Upper lobe of left lung (tissue), 6 donors: ENCODE data around the gene CAMSAP3. TPM values are rescaled to one million over a fixed set of nuclear protein-coding genes. Genes with fewer than 3 reads are reported as not detected.
"Not testable (repeated sequence)": the region's sequence is repeated elsewhere in the genome, so short reads cannot be mapped to it uniquely, and the experiment has no call there.

ENCODE experiments used
- ATAC-seq, 2 donors: fragments of 200-7000 bp; cut with Tn5 transposase; one replicate each; pipeline ENCODE4 v1.9.1; 2022; ENCODE audit warnings: mild to moderate bottlenecking in 2 of 2, moderate library complexity in 2 of 2; ENCODE audit not compliant: low FRiP score in 2 of 2
- DNase-seq, 2 donors: peaks; one replicate each; pipeline ENCODE4 v3.0.0-alpha.2; 2019 to 2020
- H3K27ac ChIP-seq, 4 donors: fragments of 200-600 bp; sonication (generic); one replicate each; pipeline ENCODE4 v1.5.1; 2016 to 2019
- H3K27me3 ChIP-seq, 4 donors: fragments of 200-600 bp; sonication (generic); one replicate each; pipeline ENCODE4 v1.5.1; 2017 to 2019
- H3K36me3 ChIP-seq, 4 donors: fragments of 200-600 bp; sonication (generic); one replicate each; pipeline ENCODE4 v1.5.1; 2016 to 2019
- H3K4me1 ChIP-seq, 4 donors: fragments of 200-600 bp; sonication (generic); one replicate each; pipeline ENCODE4 v1.5.1; 2018 to 2019
- H3K4me3 ChIP-seq, 4 donors: fragments of 200-600 bp; sonication (generic); one replicate each; pipeline ENCODE4 v1.5.1; 2017 to 2019; ENCODE audit warnings: mild to moderate bottlenecking in 2 of 4, moderate library complexity in 1 of 4
- H3K9me3 ChIP-seq, 4 donors: fragments of 200-600 bp; sonication (generic); one replicate each; pipeline ENCODE4 v1.5.1; 2018 to 2019
- CTCF ChIP-seq, 6 experiments: fragments of 450-650 bp in 4 of 6; fragments of 200-600 bp in 2 of 6; sonication (generic) in 2 of 6; IDR thresholded peaks; one replicate each; pipeline ENCODE4 v1.5.1; 2016 to 2019; ENCODE audit warnings: antibody characterized with exemption in 6 of 6
- EP300 ChIP-seq, 4 donors: sonication (generic); formaldehyde crosslinking; IDR thresholded peaks; one replicate each; pipeline ENCODE4 v1.5.1; 2017; ENCODE audit warnings: antibody characterized with exemption in 4 of 4, control low read depth in 2 of 4
- POLR2A ChIP-seq, 4 donors: fragments of 450-650 bp; IDR thresholded peaks; one replicate each; pipeline ENCODE4 v1.5.1; 2016 to 2017; ENCODE audit warnings: antibody characterized with exemption in 4 of 4, mild to moderate bottlenecking in 2 of 4
- POLR2AphosphoS5 ChIP-seq, 2 donors: sonication (generic); formaldehyde crosslinking; IDR thresholded peaks; one replicate each; pipeline ENCODE4 v1.5.1; 2017; ENCODE audit warnings: antibody characterized with exemption in 2 of 2
- WGBS, 2 donors: methylation state at CpG; one replicate each; pipeline ENCODE4 v1.1.5; 2017 to 2018; 5-methylcytosine and 5-hydroxymethylcytosine counted together
- total RNA-seq, 6 donors: library from RNA; depleted of rRNA in 4 of 6; stranded (reverse); fragments of >200 nt in 4 of 6; gene quantifications; one replicate each; pipeline versions ENCODE4 v1.1.0 to v1.2.1, GENCODE V29; 2016 to 2021
- donor health status: DM: no; HTN: no; CAD: no; lungs with moderate emphysema.
- donor health status: DM: no; HTN: yes; CAD: no; lungs with severe emphysema.

The CAMSAP3 gene
- total RNA-seq, 6 donors from 2014 or later = 12.2 to 63.9 (median 31.2) TPM

- Histone ChIP-seq H3K9me3 (no peaks in the 10 kb centered on the region), H3K4me1 (peaks cover 0 to 3% (median 0%) of the 10 kb centered on the region in 4 donors), H3K36me3 (no peaks in the 10 kb centered on the region), H3K27ac (no peak overlapping the region), H3K27me3 (no peaks in the 10 kb centered on the region), H3K4me3 (no peak overlapping the region)
- 84 to 87% methylated on average over 5 of the region's 5 CpGs for WGBS, 2 donors
- DNase-seq = no peak
- TF ChIP-seq EP300 (IDR thresholded peaks at IDR 0.05) (no peak), POLR2A (IDR thresholded peaks at IDR 0.05) (no peak), POLR2AphosphoS5 (IDR thresholded peaks at IDR 0.05) (no peak), CTCF (IDR thresholded peaks at IDR 0.05) (no peak)
- ATAC-seq = no peak
These were observed 24.9 kb upstream of the CAMSAP3 start for GRCh38 chr19:7570761-7571160.

GRCh38 chr19:7575434-7576040 lies 20.1 kb upstream of the CAMSAP3 start:
- H3K9me3 ChIP-seq = no peaks in the 10 kb centered on the region
- no peaks in the 10 kb centered on the region for H3K27me3 ChIP-seq
- 73 to 80% methylated on average over 9 of the region's 9 CpGs for WGBS, 2 donors
- no peaks in the 10 kb centered on the region for H3K4me1 ChIP-seq
- no peak overlapping the region for H3K4me3 ChIP-seq
- H3K36me3 ChIP-seq = no peaks in the 10 kb centered on the region
- no peak for DNase-seq
- ATAC-seq = no peak
- TF ChIP-seq CTCF (IDR thresholded peaks at IDR 0.05) = no peak
- TF ChIP-seq POLR2A (IDR thresholded peaks at IDR 0.05) = no peak
- no peak for TF ChIP-seq EP300 (IDR thresholded peaks at IDR 0.05)
- no peak for TF ChIP-seq POLR2AphosphoS5 (IDR thresholded peaks at IDR 0.05)
- no peak overlapping the region for H3K27ac ChIP-seq

GRCh38 chr19:7577422-7577821 lies 18.2 kb upstream of the CAMSAP3 start:
- not testable (repeated sequence) for H3K27me3 ChIP-seq, H3K36me3 ChIP-seq, H3K27ac ChIP-seq, H3K4me3 ChIP-seq, H3K9me3 ChIP-seq, H3K4me1 ChIP-seq, DNase-seq, ATAC-seq
- 94 to 100% methylated on average over 1 of the region's 1 CpG for WGBS, 2 donors

- H3K27ac ChIP-seq = no peak overlapping the region
- no peak for ATAC-seq
- no peaks in the 10 kb centered on the region for H3K4me1 ChIP-seq
- H3K27me3 ChIP-seq = no peaks in the 10 kb centered on the region
- TF ChIP-seq CTCF (IDR thresholded peaks at IDR 0.05) (no peak), POLR2AphosphoS5 (IDR thresholded peaks at IDR 0.05) (no peak), POLR2A (IDR thresholded peaks at IDR 0.05) (no peak), EP300 (IDR thresholded peaks at IDR 0.05) (no peak)
- no peak for DNase-seq
- no peaks in the 10 kb centered on the region for H3K9me3 ChIP-seq
- no peak overlapping the region for H3K4me3 ChIP-seq
- no peaks in the 10 kb centered on the region for H3K36me3 ChIP-seq
- 64 to 66% methylated on average over 6 of the region's 6 CpGs for WGBS, 2 donors
These were observed 17.5 kb upstream of the CAMSAP3 start for GRCh38 chr19:7578127-7578526.

GRCh38 chr19:7579182-7579581 lies 16.5 kb upstream of the CAMSAP3 start:
- Histone ChIP-seq H3K4me3 (no peak overlapping the region), H3K4me1 (no peaks in the 10 kb centered on the region), H3K36me3 (no peaks in the 10 kb centered on the region), H3K27ac (no peak overlapping the region), H3K27me3 (no peaks in the 10 kb centered on the region), H3K9me3 (no peaks in the 10 kb centered on the region)
- ATAC-seq (no peak), DNase-seq (no peak)
- TF ChIP-seq POLR2AphosphoS5 (IDR thresholded peaks at IDR 0.05) = no peak
- no peak for TF ChIP-seq CTCF (IDR thresholded peaks at IDR 0.05)
- TF ChIP-seq POLR2A (IDR thresholded peaks at IDR 0.05) = no peak
- no peak for TF ChIP-seq EP300 (IDR thresholded peaks at IDR 0.05)
- WGBS, 2 donors = 64 to 66% methylated on average over 6 of the region's 6 CpGs
